Fibroblast of pulmonary artery (primary cell): ENCODE results near the gene CYP26C1.

Source experiments
- DNase-seq: peaks from one replicate; pipeline ENCODE4 v3.0.0-alpha.2; 2010; ENCODE audit warnings: low read depth
- H3K4me3 ChIP-seq: replicated peaks from 2 replicates; pipeline ENCODE4 v1.5.1; 2011; ENCODE audit warnings: low read depth, mild to moderate bottlenecking, control low read depth, low read length, moderate library complexity
- TF ChIP-seq, protein P1 (sequence below): IDR thresholded peaks from 2 replicates; pipeline ENCODE4 v1.5.1; 2011; ENCODE audit warnings: mild to moderate bottlenecking, control low read depth, low read length, inconsistent platforms; ENCODE audit errors: missing control alignments

Gene CYP26C1

DNA sequence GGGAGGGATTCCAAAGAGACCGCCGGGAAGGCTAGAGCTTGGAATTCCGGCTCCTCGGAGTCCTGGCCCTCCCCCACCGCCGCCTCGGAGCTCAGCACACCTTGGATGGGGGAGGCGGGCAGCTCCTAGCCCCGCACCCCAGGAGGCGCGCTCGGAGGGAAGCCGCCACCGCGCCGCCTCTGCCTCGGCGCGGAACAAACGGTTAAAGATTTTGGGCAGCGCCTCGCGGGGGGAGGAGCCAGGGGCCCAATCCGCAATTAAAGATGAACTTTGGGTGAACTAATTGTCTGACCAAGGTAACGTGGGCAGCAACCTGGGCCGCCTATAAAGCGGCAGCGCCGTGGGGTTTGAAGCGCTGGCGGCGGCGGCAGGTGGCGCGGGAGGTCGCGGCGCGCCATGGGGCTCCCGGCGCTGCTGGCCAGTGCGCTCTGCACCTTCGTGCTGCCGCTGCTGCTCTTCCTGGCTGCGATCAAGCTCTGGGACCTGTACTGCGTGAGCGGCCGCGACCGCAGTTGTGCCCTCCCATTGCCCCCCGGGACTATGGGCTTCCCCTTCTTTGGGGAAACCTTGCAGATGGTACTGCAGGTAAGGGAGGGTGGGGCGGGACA, 13.0 kb downstream of the CYP26C1 start, which contains the start of gene CYP26A1:
Gene CYP26A1, plus strand, starts transcription at position 355 of the 608 bp plus-strand sequence. Its CDS starts 42 bp downstream, at position 397.
- no peak for DNase-seq
- no peak within 1 kb of the TSS for H3K4me3 ChIP-seq
- TF ChIP-seq, protein P1, sequence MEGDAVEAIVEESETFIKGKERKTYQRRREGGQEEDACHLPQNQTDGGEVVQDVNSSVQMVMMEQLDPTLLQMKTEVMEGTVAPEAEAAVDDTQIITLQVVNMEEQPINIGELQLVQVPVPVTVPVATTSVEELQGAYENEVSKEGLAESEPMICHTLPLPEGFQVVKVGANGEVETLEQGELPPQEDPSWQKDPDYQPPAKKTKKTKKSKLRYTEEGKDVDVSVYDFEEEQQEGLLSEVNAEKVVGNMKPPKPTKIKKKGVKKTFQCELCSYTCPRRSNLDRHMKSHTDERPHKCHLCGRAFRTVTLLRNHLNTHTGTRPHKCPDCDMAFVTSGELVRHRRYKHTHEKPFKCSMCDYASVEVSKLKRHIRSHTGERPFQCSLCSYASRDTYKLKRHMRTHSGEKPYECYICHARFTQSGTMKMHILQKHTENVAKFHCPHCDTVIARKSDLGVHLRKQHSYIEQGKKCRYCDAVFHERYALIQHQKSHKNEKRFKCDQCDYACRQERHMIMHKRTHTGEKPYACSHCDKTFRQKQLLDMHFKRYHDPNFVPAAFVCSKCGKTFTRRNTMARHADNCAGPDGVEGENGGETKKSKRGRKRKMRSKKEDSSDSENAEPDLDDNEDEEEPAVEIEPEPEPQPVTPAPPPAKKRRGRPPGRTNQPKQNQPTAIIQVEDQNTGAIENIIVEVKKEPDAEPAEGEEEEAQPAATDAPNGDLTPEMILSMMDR, result no peak

GRCh38 chr10:93074147-93074596, 13.6 kb downstream of the CYP26C1 start:
- no peak overlapping the region for H3K4me3 ChIP-seq
- DNase-seq, result no peak
- TF ChIP-seq, protein P1, result no peak

GRCh38 chr10:93074597-93075368, 14.2 kb downstream of the CYP26C1 start:
- DNase-seq, result no peak
- TF ChIP-seq, protein P1, result no peak
- H3K4me3 ChIP-seq, result no peak overlapping the region

- no peak for DNase-seq
- TF ChIP-seq, protein P1, result no peak
- H3K4me3 ChIP-seq, result no peak overlapping the region
These were observed 15.0 kb downstream of the CYP26C1 start for GRCh38 chr10:93075369-93076221.

DNA sequence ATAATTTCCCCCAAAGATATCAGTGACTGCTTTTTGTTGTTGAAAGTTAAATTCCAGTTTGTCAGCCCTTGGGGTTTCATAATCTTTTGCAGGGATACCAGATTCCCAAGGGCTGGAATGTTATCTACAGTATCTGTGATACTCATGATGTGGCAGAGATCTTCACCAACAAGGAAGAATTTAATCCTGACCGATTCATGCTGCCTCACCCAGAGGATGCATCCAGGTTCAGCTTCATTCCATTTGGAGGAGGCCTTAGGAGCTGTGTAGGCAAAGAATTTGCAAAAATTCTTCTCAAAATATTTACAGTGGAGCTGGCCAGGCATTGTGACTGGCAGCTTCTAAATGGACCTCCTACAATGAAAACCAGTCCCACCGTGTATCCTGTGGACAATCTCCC, 16.3 kb downstream of the CYP26C1 start:
- H3K4me3 ChIP-seq, result no peak overlapping the region
- no peak for DNase-seq
- TF ChIP-seq, protein P1, result no peak

DNA sequence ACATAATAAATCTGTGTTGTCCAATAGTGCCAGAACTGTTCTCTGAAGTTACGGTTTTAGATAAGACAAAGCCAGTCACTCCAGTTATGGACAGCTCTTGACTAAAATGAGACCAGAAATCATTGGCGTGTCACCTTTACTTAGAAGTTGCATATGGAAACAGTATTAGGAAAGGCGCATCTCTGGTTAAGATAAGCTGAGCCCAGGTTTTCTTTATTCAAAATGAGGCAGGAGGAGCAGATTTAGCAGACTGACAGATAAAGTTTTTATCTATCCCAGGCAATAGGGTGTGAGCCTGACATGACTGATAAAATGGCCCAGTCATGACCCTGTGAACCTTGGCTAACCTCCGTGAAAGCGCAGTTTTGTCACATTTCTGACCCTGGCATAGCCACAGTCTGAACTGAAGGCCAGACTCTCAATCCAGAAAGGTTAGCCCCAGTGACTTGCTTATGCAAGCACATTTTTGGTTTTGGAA, 17.3 kb downstream of the CYP26C1 start:
- DNase-seq, result no peak
- TF ChIP-seq, protein P1, result no peak
- no peak overlapping the region for H3K4me3 ChIP-seq
